GM18858 (cell line): ENCODE measurements around the gene SLFN12L.
"Not testable (repeated sequence)": the region's sequence is repeated elsewhere in the genome, so short reads cannot be mapped to it uniquely, and the experiment has no call there.

Source experiments
- ATAC-seq: cut with Tn5 transposase; IDR thresholded peaks from one replicate; pipeline ENCODE4 v1.9.1; 2021; ENCODE audit not compliant: unreplicated experiment

The SLFN12L gene

DNA sequence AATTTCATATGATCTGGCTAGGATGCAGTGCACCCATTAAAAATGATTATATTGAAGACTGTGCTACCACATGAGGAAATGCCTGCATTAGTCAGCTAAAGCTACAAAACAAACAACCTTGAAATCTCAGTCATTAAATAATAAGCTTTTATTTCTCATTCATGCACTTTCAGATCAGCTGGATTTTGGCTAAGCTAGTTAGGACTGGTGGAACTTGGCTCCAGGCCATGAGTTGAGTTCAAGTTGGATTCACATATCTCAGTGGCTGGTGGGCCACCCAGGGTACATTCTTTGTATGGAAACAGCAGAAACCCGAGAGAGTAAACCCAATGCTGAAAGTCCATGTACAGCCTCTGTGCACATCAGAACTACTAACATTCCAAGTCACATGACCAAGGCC, 6.4 kb upstream of the SLFN12L start:
- no peak for ATAC-seq

DNA sequence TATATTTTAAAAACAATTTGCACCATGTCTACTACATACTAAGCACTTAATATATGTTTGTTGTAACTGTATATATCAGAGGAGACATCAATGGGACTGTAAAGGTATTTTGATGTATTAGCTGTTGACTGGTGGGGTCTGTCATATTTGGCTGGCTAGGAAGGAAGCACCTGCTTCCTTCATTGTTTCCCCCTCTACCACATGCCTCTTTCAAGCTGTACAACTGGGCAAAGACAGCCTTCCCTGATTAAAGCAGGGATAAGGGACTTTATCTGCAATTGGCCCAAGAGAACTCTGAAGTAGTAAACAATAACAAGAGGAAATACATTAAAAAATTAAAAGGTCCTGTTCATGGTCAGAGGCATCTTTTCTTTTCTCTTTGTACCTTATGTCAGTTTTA, 5.5 kb upstream of the SLFN12L start:
- no peak for ATAC-seq

DNA sequence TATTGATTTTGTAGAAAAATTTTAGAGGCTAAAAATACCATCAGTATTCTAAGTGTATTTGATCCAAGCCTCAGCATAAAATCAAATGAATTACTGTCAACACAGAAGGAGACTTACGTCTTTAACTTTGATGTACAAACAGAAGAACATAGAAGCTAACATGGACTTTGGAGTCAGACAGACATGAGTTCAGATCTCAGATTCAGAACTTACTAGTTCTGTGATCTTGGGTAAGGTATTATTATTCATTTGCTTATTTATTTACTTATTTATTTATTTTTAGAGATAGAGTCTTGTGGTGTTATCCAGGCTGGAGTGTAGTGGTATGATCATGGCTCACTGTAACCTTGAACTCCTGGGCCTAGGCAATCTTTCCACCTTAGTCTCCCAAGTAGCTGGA, 4.0 kb upstream of the SLFN12L start:
- no peak for ATAC-seq

DNA sequence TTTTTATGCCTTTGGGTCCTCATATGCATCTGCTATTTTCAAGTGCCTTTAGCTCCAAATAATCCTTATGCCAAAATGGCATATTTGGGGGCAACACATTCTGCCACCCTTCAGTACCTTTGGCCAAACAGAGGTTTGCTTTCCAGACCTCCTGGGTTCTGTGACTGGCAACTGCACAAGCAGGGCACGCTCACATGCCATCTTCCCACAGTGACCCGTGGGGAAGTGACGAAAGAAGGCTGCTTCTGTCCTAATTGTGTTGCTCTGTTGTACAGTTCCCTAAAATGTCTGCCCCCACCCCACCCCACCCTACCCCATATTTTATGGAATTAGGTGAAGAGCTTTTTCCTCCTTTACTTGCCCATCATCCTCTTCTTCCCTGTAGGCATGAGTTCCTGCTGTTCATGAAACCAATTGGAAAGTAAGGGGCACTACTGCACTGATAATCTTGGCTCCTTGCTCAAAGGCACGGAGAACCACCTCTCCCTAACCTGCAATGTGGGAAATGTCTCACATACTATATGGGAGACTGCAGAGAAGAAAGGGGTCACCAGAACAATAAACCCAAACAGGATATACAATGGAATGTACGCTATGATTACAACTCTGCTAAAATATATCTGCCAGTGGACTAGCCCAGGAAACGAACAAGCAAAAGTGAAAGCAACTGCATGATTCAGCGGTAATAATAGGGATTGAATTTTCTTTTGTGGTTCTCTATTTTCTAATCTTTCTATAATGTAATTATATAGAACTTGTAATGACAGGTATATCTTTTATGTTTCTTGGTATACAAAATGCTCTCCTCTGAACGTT, 3.3 kb upstream of the SLFN12L start:
- no peak for ATAC-seq

DNA sequence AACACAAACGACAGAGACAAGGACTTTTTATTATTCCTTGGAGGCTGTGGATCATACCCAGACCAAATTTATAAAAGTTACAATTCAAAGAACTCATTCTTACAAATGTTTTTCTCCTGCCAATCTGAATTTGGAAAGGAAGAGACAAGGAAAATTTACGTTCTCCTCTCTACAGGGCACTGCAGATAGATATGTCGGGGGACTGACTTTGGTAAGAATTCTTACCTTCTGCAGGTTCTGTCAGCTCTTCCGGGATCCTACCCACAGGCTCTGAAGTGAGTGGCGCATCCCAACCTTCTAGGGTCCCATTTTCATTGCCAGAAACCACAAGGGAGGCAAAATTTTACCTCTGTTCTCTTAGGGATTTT, 2.2 kb upstream of the SLFN12L start:
- no peak for ATAC-seq

DNA sequence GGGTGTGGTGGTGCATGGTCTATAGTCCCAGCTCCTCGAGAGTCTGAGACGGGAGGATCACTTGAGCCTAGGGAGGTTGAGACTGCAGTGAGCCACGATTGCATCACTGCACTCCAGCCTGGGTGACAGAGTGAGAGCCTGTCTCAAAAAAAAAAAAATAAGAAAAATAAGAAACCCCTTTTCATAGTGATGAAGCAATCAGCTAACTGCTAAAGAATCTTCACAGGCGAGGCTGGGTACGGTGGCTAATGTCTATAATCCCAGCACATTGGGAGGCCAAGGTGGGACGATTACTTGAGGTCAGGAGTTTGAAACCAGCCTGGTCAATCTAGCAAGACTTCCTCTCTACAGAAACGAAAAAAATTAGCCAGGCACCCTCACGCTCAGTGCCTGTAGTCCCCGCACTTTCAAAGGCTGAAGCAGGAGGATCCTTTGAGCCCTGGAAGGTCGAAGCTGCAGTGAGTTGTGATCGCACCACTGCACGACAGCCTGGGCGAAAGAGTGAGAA, 760 bp downstream of the SLFN12L start:
- ATAC-seq = no peak

DNA sequence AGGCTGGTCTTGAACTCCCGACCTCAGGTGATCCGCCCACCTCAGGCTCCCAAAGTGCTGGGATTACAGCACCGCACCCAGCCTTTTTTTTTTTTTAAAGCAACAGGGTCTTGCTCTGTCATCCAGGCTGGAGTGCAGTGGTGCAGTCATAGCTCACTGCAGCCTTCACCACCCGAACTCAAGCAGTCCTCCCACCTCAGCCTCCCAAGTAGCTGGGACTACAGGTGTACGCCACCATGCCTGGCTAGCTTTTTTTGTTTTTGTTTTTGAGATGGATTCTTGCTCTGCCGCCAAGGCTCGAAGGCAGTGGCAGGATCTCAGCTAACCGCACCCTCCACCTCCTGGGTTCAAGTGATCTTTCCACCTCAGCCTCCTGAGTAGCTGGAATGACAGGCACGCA, 2.1 kb downstream of the SLFN12L start:
- not testable (repeated sequence) for ATAC-seq

DNA sequence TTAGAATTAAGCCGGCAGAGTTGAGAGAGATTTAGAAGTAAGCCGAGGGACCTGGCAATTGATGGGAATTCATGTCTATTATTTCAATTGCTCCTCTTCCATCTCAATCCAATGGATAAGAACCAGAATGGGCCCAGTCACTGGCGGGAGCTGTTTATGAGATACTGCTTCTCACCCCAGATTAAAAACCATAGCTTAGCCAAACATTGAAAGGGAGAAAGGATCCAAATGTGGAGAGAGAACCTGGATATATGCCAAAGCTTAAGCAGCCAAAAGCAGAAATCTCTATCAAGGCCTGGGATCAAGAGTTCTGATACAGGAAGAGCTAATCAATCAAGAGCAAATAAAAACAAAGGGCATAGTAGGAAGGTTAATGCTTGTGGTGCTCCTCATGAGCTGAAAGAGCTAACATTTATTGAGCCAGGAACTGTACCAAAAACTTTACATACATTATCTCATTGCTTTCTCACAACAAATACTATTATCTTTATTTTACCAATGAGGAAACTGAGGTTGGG, 2.8 kb downstream of the SLFN12L start:
- ATAC-seq = no peak

DNA sequence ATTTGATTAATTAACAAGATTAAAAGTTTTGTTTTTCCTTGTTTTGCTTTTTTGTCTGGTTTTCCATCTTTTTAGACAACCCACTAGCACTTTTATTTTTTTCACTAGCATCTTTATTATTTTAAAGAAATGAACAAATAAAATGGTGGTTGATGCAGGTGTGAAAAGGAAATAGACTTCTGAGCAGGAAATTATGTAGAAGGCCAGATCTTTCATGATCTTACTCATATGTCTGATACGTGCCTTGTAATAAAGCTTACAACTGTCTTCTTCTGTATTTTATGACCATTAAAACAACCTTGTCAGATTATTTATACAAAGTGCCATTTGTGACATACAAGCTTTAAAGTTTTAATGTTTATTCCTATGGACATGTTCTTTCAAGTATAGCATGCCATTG, 6.3 kb downstream of the SLFN12L start:
- ATAC-seq = no peak

DNA sequence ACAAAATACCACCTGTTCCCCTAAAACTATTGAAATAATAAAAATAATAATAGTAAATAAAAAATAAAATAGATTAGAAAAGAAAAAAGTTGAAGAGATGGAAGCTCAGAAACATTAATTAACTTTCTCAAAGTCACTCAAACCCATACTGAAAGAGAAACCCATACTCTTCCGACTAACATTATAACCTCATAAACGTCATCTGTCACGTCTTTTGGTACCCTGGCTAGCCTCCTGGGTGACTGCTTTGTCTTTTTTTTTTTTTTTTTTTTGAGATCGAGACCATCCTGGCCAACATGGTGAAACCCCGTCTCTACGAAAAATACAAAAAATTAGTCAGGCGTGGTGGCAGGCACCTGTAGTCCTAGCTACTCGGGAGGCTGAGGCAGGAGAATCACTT, 7.6 kb downstream of the SLFN12L start:
- no peak for ATAC-seq

DNA sequence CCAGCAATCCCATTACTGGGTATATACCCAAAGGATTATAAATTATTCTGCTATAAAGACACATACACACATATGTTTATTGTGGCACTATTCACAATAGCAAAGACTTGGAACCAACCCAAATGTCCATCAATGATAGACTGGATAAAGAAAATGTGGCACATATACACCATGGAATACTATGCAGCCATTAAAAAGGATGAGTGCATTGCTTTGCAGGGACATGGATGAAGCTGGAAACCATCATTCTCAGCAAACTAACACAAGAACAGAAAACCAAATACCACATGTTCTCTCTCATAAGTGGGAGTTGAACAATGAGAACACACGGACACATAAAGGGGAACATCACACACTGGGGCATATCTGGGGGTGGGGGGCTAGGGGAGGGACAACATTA, 8.2 kb downstream of the SLFN12L start:
- not testable (repeated sequence) for ATAC-seq

DNA sequence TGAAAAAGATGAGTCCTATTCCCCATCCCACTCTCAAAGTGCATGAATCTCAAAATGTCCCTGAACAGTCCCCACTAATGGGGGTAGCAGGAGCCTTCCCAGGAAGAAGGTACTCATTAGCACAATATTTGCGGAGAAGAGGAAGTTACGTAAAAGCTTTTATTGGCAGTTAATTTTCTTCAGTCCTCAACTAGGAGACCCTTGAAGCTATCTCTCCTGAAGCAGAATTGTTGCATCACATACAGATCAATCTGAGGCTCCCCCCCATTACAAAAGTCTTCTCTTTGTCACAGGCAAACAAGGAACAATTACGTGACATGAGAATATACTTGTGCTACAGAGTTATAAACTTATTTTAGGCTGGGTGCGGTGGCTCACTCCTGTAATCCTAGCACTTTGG, 14.2 kb downstream of the SLFN12L start:
- no peak for ATAC-seq

DNA sequence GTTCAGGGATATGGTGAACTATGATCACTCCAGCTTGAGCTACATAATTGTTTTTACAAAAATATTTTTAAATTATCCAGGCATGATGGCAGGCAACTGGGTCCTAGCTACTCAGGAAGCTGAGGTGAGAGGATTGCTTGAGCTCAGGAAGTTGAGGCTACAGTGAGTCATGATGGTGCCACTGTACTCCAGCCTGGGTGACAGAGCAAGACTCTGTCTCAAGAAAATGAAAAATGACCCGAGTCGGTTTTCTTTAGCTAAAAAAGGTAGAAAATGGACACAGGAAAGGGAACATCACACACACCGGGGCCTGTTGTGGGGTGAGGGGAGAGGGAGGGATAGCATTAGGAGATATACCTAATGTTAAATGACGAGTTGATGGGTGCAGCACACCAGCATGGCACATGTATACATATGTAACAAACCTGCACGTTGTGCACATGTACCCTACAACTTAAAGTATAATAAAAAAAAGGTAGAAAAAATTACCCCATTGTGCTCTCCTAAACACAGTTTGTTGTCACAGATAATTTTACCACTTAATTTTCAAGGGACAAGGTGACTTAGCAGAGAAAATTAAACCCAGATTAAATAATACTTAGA, 15.7 kb downstream of the SLFN12L start:
- ATAC-seq = not testable (repeated sequence)

DNA sequence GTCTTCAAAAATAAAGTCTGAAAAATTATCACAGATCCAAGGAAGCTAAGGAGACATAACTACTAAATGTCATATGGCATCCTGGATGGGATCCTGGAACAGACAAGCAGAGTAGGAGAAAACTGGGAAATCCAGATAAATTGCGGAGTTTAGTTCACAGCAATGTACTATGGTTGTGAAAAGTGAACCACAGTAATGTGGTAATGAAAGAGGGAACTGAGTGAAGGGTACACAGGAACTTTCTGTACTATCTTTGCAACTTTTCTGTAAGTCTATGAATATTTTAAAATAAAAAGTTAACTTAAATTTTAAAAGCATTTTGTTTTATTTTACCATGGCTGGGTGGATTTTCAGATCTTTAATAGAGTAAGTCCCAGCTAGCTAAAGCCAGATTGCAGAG, 16.3 kb downstream of the SLFN12L start:
- ATAC-seq = no peak

DNA sequence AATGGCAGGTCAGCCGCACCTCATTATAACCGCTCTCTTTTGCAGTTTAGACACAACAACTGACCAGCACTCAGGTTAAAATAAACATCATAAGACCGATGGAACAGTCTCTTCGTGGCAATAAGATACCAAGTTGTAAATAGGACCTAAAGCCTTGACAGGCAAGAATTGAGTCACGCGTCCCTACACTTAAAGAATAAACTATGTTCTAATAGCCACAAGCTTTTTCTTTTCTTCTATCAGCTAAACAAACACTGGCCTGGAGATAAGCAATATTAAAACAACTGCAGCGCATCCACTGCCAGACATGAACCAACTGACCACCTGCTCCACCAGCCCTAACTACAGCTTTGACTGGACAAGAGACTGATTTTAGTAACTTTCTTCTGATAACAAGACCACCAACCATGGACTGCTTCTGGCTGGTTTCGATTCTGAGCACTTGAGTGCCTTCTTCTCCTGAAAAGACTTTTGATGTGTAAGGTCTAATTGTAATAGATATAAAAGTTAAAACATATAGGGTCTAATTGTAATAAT, 17.5 kb downstream of the SLFN12L start:
- no peak for ATAC-seq

DNA sequence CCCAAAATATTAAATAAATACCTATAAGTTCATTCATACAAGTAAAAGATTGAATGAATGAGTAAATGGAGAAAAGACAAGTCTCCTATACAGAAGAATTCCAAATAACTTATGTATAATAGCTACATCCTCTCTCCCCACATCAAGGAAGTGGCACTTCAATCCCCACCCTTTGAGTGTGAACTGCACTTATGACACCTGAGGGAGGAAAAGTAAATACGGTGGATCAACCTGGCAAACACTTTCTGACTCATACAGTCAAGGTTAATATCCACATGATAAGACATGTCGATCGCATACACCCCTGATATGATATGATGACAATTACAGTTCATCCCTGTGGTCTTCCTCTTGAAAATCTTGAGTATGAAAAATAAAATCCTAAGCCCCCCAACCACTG, 18.0 kb downstream of the SLFN12L start:
- no peak for ATAC-seq

DNA sequence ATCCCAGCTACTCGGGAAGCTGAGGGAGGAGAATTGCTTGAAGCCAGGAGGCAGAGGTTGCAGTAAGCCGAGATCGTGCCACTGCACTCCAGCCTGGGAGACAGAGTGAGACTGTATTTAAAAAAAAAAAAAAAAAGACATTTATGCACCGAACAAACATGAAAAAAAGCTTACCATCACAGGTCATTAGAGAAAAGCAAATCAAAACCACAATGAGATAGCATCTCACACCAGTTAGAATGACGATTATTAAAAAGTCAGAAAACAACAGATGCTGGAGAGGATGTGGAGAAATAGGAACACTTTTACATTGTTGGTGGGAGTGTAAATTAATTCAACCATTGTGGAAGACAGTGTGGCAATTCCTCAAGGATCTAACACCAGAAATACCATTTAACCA, 19.0 kb downstream of the SLFN12L start:
- not testable (repeated sequence) for ATAC-seq

DNA sequence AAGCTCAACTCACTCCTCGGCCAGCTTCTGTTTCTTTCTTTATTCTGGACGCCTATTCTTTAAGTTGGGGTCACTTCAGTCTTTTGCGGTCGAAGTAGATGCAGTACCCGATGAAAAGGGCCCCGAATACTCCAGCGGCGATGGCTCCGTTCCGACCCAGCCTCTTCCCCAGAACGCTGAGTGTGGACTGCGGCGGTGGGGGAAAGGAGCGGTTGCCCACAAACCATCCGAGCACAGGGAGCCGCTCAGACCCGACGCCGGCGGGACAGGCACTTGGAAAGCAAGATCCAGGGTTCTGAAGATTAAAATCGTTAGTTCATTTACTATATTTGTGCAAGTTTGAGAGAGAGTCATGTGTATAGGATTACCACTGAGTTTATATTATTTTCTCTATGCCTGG, 22.5 kb downstream of the SLFN12L start:
- no peak for ATAC-seq

DNA sequence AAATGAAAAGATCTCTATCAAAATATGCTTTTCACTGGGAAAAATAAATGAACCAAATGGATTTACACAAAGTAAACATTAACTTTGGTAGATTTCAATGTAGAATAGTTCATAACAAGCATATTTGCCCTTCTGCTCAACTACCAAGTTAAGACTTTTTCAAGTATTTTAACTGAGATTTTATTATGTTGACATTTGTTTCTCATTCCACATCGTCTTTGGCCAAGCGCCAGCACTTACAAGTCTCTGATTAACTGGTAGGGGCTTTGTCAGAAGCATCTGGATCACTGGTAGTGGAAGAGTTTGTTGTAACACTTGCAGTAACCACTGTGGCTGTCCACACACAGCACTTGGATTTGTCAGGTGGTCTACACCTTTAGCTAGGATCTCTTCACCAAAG, 22.9 kb downstream of the SLFN12L start:
- no peak for ATAC-seq

DNA sequence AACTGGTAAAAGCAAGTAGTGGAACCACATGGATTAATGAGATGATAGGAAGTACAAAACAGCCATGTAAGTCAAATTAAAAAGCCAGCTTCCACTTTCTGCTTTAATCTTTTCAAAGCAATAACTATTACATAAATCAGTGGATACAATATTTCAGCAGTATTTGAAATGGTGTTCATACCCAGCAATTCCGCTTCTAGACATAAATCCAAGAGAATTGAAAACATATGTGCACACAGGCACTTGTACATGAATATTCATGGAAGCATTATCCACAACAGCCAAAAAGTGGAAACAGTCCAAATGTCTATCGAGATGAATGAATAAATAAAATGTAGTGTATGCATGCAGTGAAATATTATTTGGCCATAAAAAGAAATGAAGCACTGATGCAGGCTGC, 27.4 kb downstream of the SLFN12L start:
- no peak for ATAC-seq

DNA sequence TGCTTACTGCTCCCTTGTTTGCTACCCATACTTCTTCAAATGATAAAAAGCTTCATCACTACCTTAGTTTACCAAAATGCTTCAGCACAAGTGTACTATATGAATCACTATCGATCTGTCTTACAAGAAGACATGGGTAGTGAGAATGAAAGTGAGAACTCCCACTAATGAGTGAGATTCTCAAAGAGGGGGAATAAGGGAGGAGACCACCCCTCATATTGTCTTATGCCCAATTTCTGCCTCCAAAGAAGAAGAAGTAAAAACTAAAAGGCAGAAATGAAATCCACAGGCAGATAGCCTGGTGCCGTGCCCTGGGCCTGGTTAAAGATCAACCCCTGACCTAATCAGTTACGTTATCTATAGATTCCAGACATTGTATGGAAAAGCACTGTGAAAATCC, 29.8 kb downstream of the SLFN12L start:
- not testable (repeated sequence) for ATAC-seq

DNA sequence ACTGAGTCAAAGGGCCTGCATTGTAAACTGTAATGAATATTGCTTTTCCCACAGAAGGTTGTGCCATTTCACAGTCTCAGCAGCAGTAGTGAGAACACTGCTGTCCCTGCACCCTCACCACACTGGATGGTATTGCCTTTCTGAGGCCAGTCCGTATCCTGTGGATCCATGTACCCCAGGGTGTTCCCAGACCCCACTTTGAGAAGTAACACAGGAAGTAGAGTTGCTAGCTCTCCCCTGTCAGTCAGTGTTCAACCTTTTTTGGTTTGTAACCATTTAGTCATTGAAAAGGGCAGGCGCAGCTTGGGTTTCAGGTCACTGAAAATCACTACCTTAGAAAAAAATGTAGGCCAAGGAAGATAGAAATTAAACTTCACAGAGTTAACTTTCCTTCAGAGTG, 37.9 kb downstream of the SLFN12L start:
- ATAC-seq = no peak
